HG03066 (cell line): ENCODE data around the gene ANKRD52.
"Not testable (repeated sequence)": the region's sequence is repeated elsewhere in the genome, so short reads cannot be mapped to it uniquely, and the experiment has no call there.

Experiments
- ATAC-seq: cut with Tn5 transposase; IDR thresholded peaks from one replicate; pipeline ENCODE4 v1.9.1; 2021; ENCODE audit warnings: low read depth; ENCODE audit not compliant: unreplicated experiment

ANKRD52 gene

DNA sequence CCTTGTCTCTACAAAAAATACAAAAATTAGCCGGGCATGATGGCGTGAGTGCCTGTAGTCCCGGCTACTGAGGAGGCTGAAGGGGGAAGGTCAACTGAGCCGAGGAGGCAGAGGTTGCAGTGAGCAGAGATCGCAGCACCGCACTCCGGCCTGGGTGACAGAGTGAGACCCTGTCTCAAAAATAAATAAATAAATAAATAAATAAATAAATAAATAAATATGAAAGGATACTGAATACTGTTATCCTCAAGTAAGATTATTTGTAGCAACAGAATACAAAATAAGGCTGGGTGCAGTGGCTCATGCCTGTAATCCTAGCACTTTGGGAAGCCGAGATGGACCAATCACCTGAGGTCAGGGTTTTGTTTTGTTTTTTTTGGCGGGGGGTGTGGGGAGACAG lies 38.3 kb downstream of the ANKRD52 start:
- ATAC-seq, result no peak

DNA sequence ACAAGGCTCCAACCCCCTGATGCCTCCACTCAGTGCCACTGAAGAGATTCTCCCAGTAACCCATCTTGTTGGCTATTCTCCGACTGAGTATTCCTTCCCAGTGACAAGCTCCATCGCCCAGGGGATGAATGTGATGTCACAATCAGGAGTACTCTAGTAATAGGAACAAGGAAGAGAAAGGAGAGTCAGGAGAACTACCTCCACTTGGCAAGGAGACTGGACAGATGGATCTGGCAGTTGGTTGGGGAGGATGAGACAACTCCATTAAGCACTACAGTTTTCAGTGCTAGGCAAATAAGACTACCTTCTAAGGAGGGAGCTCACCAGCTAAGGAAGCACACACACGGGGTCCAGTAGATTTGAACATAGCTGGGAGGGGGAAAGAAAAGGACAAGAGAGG lies 41.7 kb downstream of the ANKRD52 start:
- no peak for ATAC-seq

DNA sequence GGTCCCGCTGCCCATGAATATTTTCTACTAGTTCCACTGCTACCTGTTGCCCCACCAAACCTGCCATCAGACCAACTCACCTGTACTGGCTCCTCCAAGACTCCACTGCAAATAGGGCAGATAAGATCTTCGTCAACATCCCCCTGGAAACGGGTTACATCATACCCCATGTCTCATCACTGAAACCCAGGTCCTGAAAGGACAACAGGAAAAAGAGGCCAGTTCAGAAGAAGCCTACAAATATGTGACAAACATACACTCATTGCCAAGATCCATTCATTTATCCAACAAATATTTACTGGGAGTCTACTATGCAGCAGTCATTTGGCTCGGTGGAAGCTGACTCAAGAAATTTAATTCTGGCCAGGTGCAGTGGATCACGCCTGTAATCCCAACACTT lies 44.3 kb downstream of the ANKRD52 start:
- no peak for ATAC-seq

DNA sequence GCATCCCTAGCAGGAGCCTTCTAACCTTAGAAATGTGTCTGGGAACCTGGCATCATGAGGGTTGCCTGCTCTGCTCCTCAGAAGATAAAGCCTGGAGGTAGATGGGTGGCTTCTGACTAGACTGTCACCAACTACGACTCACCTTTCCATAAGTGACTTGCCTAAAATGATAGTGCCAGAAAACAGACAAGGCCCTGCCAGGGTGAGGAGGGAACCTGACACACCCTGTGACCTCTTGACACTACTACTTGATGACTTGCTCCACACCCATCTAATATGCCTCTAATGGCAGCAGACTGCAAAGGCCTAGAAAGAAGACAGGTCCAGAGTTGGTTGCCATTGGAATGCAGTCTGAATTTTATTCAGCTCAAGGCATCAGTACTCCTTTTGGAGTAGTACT lies 45.8 kb downstream of the ANKRD52 start:
- no peak for ATAC-seq

DNA sequence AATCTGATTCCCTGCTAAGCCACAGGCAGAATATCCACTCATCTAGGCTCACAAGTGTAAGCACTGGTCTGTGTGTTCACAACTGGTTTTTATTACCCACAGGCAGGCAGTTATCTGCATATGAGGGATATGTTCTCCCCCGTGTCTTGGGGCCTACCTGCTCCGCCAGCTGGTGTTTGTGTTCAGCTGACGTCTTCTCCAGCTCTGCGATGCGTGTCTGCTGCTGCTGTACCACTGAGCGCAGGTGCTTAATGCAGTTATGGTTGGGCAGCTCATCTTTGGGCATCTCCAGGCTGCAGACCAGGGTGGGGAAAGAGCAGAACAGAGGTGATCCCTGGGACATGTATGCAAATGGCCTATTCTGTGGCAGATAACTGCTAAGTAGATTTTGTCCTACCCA lies 50.2 kb downstream of the ANKRD52 start:
- ATAC-seq, result no peak

DNA sequence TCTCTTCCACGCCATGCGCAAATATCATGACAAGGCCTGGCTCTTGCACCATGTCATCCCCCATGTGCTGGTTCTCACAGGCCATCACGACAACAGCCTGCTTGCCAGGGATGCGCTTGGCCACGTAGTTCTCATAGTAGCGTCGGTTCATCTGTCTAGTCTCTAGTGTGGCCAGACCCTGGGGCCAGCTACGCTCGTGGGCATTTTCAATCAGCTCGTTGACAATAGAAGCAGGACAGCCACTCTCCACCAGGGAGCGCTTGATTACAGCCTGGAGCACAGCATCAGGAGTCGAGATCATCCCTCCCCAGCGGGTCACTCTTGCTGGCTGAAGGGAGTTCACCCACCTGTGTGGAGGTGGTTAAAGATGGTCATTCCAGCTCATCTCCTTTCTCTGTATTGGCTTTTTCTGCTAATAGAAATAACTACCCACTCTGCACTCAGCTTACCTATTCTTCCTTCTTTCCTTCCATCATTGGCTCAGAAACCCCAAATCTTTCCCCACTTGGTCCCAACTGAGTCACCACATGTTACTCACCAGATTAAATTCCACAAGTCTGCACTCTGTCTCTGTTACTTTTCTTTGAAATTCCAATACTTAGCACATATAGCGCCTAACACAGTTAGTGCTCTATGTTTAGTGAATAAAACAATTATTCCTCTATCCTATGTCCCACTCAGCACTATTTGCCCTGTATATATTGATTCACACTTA lies 51.6 kb downstream of the ANKRD52 start:
- ATAC-seq, result no peak

DNA sequence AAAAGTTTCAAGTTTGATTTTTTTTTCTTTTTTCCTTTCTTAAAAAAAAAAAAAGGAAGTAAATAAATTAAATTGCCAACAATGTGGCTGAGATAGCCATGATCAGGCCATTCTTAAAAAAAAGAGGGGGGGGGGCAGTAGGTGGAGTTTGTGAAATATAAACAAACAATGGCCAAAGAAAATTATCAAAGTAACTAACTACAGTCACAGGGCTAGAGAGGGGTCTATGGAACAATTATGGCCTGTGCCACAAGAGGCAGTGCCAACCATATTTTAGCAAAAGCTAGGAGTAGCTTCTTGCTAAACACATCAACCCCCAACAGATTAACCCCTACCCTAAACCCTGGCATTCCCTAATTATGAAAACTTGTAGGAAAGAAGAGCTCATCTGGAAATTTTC lies 52.7 kb downstream of the ANKRD52 start:
- ATAC-seq, result no peak

DNA sequence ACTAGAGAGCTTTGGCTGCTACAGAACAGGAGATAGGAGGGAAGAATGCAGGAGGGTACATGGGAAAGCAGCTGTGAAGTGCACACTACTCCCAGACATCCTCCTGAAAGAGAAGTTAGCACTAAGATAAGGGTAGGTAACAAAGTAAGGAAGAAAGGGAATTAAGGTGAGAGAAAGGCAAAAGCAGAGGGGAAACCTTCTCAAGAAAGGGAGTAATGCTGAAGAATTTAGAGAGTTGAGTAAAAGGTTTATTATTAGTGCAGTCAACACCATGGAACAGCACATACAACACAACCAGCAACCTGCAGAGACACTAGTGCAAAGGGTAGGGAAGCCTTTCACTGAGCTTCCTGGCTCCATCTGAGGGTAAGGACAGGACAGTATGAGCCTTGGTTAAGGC lies 53.9 kb downstream of the ANKRD52 start:
- no peak for ATAC-seq

DNA sequence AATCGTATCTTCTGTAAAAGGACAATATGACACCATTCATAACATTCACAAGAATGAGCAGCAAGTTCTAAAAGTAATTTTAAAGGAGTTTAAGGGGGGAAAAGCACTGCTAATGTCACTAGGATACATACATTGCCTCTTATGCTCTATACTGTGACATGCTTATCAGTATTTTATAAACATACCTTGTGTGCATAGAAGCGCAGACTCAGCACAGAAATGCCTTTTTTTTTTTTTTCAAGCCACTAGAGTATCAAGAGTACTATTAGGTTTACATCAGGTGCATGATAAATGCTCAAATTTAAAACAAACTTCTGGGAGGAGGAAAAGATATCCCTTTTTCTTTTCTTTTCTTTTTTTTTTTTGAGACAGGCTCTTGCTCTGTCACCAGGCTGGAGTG lies 55.3 kb downstream of the ANKRD52 start:
- no peak for ATAC-seq

DNA sequence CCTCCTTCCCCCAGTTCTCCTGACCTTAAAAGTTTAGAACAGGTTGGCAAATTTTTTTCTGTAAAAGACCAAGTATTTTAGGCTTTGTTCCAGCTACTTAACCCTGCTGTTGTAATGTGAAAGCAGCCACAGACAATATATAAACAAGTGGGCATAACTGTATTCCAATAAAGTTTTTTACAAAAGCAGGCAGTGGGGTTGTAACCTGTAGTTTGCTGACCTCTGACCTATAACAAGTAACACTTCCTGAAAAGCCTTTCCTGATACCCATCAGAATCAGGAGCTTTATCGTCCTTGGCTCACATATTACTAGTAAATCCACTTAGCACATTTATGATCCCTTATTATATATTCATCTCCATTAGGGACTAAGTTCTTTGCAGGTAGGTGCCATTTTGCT lies 55.8 kb downstream of the ANKRD52 start:
- ATAC-seq, result no peak

DNA sequence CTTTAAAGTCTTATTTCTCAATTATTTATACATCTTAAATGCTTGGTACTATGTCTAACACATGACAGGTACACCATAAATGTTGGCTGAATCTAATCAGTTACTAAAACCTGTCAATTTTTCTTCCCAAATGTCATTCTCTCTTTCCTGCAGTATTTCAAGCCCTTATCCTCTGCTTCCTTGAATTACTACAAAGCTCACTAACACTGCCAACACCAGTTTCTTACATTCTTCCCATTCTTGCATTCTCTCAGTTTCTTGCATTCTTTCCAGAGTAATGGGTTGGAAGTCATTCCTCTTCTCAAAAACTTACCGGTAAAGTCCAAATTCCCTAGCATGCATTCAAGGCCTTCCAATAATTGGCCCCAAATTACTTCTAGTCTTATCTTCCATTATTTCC lies 59.3 kb downstream of the ANKRD52 start:
- no peak for ATAC-seq

DNA sequence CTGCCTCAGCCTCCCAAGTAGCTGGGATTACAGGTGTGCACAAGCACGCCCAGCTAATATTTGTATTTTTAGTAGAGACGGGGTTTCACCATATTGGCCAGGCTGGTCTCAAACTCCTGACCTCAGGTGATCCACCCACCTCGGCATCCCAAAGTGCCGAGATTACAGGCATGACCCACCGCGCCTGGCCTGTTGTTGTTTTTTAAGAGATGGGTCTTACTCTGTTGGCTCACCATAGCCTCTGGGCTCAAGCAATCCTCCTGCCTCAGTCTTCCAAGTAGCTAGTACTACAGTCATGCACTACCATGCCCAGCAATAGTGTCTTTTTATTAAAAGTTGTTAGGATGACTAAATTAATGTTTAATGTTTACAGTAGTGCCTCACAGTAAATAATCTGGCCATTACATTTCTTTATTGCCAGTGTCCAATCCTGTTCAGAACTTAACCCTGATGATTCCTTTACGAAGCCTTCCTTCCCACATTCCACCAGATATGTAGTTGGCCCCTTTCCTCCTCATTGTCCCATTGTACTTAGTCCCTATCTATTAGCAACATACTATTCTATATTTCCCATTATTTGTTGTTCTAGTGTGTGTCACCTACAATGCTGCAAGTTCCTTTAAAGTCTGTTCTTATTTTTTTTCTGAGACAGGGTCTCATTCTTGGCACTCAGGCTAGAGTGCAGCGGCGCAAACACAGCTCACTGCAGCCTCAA lies 60.1 kb downstream of the ANKRD52 start:
- ATAC-seq, result no peak

DNA sequence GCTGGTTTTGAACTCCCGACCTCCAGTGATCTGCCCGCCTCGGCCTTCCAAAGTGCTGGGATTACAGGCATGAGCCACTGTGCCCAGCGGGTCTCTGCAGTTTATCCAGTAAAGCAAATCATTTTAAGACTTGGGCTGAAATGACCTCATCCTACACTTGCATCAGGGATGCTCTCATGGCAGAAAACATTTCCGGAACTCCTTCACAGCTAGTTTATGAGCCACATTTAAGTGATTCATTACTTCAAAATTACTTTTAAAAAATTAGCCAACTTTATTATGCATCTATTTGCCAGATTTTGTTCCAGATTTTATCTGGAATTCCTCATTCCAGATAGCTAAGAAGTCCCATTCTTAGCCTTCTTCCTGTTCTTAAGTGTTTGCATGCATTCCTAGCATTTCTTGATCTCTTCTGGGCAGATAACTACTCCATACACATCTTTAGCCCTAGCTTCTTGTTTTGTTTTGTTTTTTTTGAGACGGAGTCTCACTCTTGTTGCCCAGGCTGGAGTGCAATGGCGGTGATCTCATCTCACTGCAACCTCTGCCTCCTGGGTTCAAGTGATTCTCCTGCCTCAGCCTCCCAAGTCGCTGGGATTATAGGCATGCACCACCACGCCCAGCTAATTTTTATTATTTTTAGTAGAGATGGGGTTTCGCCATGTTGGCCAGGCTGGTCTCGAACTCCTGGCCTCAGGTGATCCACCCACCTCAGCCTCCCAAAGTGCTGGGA lies 61.2 kb downstream of the ANKRD52 start:
- ATAC-seq, result not testable (repeated sequence)

DNA sequence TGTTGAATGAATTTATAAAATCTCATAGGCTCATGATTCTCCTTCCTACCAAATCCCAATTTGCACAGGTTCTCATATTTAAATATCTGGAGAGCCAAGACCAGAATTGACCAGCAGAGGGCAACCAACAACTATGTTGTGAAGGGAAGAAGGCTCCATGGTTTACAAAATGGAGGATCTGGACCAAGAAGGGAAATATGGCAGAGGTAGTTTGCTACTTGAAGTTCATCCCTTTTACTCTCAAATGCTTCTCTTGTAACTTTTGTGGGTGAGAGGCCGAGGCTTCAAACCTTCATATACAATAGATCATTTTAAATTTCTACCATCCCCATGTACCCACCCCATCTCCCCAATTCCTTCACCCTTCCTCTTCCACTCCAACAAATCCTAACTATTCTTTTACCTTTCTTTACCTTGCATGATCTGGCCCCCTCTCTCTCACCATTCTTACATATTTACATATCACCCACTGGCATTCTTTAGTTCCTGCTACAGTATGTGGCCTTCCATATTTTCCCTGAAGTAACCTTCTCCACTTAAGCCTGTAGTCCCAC lies 65.1 kb downstream of the ANKRD52 start:
- ATAC-seq, result no peak

DNA sequence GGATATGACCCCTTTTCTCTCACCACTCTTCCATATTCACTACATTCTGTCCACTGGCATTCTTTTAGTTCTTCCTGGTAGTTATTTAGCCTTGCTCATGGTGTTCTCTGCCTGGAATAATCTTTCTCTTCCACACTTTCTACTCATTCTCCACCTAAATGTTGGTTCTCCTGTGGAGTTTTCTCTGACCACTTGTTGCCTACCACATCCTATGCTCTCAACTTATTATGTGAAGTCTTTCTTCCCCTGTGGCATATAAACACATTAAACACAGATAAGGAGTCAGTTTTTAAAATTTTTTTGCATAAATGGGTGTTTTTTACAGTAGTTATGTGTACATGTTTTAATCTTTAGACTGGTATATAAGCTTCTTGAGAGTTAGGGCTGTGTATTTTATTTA lies 65.6 kb downstream of the ANKRD52 start:
- ATAC-seq, result no peak

DNA sequence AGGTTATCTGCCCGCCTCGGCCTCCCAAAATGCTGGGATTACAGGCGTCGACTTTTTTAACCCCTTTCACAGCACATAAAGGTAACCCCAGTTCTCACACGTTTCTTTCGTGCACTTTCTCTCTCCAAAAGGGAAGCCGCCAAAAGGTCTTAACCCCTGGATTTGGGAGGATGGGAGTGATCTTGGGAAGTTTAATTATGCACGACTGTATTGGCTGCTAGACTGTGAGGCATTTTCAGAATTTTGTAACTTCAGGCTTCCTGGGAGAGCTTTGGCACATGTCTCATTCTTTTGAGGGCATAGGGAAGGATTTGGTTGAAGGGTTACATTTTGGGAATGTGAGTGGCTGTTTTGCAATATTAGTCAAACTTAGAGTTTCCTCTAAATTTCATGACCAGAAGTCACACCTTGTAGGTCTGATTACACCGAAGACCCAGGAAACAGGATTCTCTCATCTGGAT lies 67.5 kb downstream of the ANKRD52 start:
- ATAC-seq, result no peak

DNA sequence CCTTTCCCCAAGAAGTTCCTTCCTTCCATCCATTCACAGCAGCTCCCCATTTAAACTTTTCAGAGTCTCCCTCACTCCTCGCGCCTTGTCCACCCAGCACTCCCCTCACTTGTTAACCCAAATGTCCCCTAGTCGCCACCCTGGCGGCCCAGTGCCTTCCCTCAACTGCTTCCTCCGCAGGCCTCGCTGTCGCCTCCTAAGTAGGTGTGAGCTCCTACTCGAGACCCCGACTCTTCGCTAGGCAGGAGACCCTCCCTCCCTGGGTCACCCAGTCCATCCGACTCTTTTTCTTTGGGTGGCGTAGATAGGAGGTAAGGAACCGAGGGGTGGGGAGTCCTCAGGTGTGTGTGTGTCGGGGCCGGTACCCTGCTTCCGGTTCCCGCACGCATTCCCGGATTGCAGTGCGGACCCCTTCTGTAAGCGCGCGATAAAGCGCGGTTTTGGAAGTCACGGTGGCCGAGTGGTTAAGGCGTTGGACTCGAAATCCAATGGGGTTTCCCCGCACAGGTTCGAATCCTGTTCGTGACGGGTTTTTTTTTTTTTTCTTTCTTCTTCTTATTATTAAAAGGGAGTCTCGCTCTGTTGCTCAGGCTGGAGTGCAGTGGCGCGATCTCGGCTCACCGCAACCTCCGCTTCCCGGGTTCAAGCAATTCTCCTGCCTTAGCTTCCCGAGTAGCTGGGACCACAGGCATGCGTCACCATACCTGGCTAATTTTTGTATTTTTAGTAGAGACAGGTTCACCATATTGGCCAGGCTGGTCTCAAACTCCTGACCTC lies 68.1 kb downstream of the ANKRD52 start:
- peak; percentile 31 for ATAC-seq

DNA sequence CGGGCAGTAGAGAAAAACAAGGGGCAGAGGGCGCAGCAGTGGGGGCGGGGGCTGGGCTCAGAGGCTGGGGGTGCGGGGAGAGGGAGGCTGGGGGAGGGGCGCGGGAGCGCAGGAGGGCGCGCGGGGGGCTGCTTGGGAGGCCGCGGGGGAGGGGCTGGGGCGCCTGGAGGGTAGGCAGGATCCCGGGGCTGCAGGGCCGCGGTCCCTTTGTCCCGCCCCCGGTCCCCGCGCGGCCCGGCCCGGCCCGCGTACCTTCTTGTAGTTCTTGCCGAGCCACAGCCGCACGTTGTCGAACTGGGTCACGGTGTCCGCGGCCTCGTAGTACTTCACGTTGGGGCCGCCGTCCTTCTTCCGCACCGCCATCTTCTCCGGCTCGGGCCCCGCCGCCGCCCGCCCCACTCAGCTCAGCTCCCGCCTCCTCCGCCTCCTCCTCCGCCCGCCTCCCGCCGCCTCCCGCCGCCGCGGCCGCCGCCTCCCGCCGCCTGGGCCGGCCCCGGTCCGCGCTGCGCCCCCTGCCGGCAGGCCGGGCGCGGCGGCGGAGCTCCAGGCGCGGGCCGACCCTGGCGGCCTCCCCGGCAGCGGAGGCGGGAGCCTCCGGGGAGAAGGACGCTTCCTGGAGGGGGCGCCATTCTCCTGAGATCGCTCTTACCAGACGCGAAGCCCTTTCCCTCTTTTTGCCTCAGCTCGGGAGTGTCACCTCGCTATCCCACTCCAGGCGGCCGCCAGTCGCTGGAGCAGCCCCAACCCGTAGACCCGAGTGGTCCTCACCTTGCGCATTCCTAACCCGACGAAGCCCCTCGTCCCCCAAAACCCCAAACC lies 68.9 kb downstream of the ANKRD52 start, which contains the start of gene SMARCC2:
SMARCC2 (minus strand) TSS at position 385 of the 819 bp plus-strand sequence; CDS start at position 363, 22 bp downstream.
- peak; percentile 71 for ATAC-seq

DNA sequence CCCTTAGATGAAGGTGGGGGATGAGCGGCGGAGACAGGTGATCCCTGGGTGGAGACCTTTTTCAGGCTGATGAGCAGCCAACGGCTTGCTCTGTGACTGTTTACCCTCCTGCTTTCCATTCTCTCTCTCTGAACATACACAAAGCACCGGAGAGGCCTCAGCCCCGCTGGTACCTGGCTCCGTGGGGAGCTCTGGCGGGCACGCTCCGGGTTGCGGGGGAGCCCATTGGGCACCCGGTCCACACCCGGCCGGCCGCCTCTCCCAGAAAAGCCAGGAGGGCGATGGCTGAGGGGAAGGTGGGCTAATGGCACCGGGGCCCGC lies 69.4 kb downstream of the ANKRD52 start:
- ATAC-seq, result no peak
